Neuronal stem cell (in vitro differentiated cells): Measurements from ENCODE around the gene LIG1.

Experiments used
- DNase-seq: peaks from one replicate; pipeline ENCODE4 v3.0.0-alpha.2; 2013; ENCODE audit warnings: low spot score
- H2AFZ ChIP-seq: one replicate; pipeline ENCODE4 v1.6.1; 2013; ENCODE audit warnings: mild to moderate bottlenecking, low read length, inconsistent platforms
- H2AK5ac ChIP-seq: 2 replicates; pipeline ENCODE4 v1.6.1; 2013; ENCODE audit warnings: low read depth, mild to moderate bottlenecking, inconsistent platforms, low read length, moderate library complexity, mixed read lengths
- H2BK120ac ChIP-seq: 2 replicates; pipeline ENCODE4 v1.6.1; 2013; ENCODE audit warnings: low read depth, mild to moderate bottlenecking, inconsistent platforms, low read length, moderate library complexity, mixed read lengths
- H2BK12ac ChIP-seq: one replicate; pipeline ENCODE4 v1.6.1; 2013; ENCODE audit warnings: low read length, inconsistent platforms
- H2BK15ac ChIP-seq: 2 replicates; pipeline ENCODE4 v1.6.1; 2013; ENCODE audit warnings: mild to moderate bottlenecking, low read length, inconsistent platforms, mixed read lengths
- H2BK5ac ChIP-seq: one replicate; pipeline ENCODE4 v1.6.1; 2013; ENCODE audit warnings: inconsistent platforms, mild to moderate bottlenecking, low read length, moderate library complexity
- H3K14ac ChIP-seq: one replicate; pipeline ENCODE4 v1.6.1; 2013; ENCODE audit warnings: low read length, inconsistent platforms
- H3K18ac ChIP-seq: 2 replicates; pipeline ENCODE4 v1.6.1; 2013; ENCODE audit warnings: low read length, inconsistent platforms
- H3K23ac ChIP-seq: 2 replicates; pipeline ENCODE4 v1.6.1; 2013; ENCODE audit warnings: low read depth, mild to moderate bottlenecking, mixed read lengths, low read length, inconsistent platforms; ENCODE audit not compliant: poor library complexity
- H3K27ac ChIP-seq: replicated peaks from 3 replicates; pipeline ENCODE4 v1.5.1; 2013; ENCODE audit warnings: low read length, inconsistent platforms
- H3K27me3 ChIP-seq, 3 experiments: 2 replicates each; pipeline ENCODE4 v1.6.1; 2013; ENCODE audit warnings: low read length in 3 of 3, mild to moderate bottlenecking in 2 of 3, inconsistent platforms in 1 of 3, low read depth in 1 of 3, mixed read lengths in 1 of 3, moderate library complexity in 1 of 3; ENCODE audit not compliant: control insufficient read depth in 3 of 3, insufficient read depth in 3 of 3
- H3K36me3 ChIP-seq, 2 donors: replicated peaks in 1 of 2; 2 replicates each; pipeline ENCODE4 v1.6.1; 2013; ENCODE audit warnings: low read length in 2 of 2; ENCODE audit not compliant: control insufficient read depth in 2 of 2, insufficient read depth in 2 of 2
- H3K4ac ChIP-seq: 2 replicates; pipeline ENCODE4 v1.6.1; 2013; ENCODE audit warnings: inconsistent platforms, mild to moderate bottlenecking, low read length, moderate library complexity
- H3K4me1 ChIP-seq, 2 donors: 1 replicate in 1 of 2; 2 replicates in 1 of 2; pipeline ENCODE4 v1.6.1; 2013; ENCODE audit warnings: low read length in 2 of 2, low read depth in 1 of 2; ENCODE audit not compliant: control insufficient read depth in 2 of 2, insufficient read depth in 1 of 2
- H3K4me2 ChIP-seq: one replicate; pipeline ENCODE4 v1.6.1; 2013; ENCODE audit warnings: mild to moderate bottlenecking, low read length, inconsistent platforms; ENCODE audit not compliant: insufficient read depth, poor library complexity, severe bottlenecking
- H3K4me3 ChIP-seq, 2 donors: 2 replicates each; pipeline ENCODE4 v1.5.1; 2013; ENCODE audit warnings: low read length in 2 of 2, mild to moderate bottlenecking in 2 of 2, inconsistent platforms in 1 of 2, moderate library complexity in 1 of 2
- H3K79me1 ChIP-seq: one replicate; pipeline ENCODE4 v1.6.1; 2013; ENCODE audit warnings: low read depth, mild to moderate bottlenecking, inconsistent platforms, low read length, moderate library complexity
- H3K9ac ChIP-seq: one replicate; pipeline ENCODE4 v1.6.1; 2013; ENCODE audit warnings: mild to moderate bottlenecking, low read depth, low read length, inconsistent platforms; ENCODE audit not compliant: poor library complexity
- H3K9me3 ChIP-seq, 2 donors: replicated peaks in 1 of 2; 2 replicates each; pipeline versions ENCODE3 to v1.6.1; 2013; ENCODE audit warnings: low read length in 2 of 2, mild to moderate bottlenecking in 2 of 2, inconsistent platforms in 1 of 2, low read depth in 1 of 2, mixed read lengths in 1 of 2, moderate library complexity in 1 of 2; ENCODE audit not compliant: control insufficient read depth in 2 of 2, insufficient read depth in 1 of 2
- H4K8ac ChIP-seq: one replicate; pipeline ENCODE4 v1.6.1; 2013; ENCODE audit warnings: low read depth, mild to moderate bottlenecking, inconsistent platforms, low read length, moderate library complexity
- H4K91ac ChIP-seq: one replicate; pipeline ENCODE4 v1.6.1; 2013; ENCODE audit warnings: low read length, low read depth, mild to moderate bottlenecking, inconsistent platforms; ENCODE audit not compliant: poor library complexity
- WGBS, 2 donors: extraction: QIAGEN DNeasy Blood & Tissue Kit; methylation state at CpG; one replicate each; pipeline ENCODE4 v1.1.7; 2013; ENCODE audit warnings: missing lambda C conversion rate in 2 of 2, mixed read lengths in 1 of 2; ENCODE audit not compliant: insufficient read length in 2 of 2, insufficient replicate concordance in 1 of 2; ENCODE audit errors: extremely low coverage in 2 of 2; 5-methylcytosine and 5-hydroxymethylcytosine counted together

The LIG1 gene

DNA sequence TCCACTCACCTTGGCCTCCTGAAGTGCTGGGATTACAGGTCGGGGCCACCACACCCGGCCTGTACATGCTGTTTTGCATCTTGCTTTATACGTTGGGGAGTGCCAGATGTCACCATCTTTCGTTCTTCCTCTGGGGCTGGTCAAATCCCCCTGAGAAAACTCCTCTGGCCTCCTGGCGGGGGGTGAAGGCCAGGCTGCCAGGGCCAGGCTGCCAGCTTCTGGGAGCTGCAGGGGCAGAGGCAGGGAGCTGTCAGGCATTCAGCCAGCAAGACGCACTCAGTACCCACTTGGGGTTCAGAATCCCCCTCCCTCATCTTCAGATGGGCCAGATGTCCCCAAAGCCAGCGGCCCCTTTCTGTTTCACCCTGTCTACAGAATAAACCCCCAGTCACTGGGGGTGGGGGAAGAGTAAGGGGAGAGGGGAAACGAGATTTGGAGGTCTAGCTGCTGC, 16.4 kb upstream of the LIG1 start:
- no peak for DNase-seq
- no peak overlapping the region for H2BK12ac ChIP-seq
- H3K23ac ChIP-seq: no peak overlapping the region
- H3K9me3 ChIP-seq: peaks cover 8 to 23% of the 10 kb centered on the region in 2 donors
- no peak overlapping the region for H3K18ac ChIP-seq
- H4K8ac ChIP-seq: no peak overlapping the region
- H2BK5ac ChIP-seq: no peak overlapping the region
- no peak overlapping the region for H2BK15ac ChIP-seq
- no CpG with 5 or more reads among the region's 8 CpGs for WGBS, 2 donors
- H2AK5ac ChIP-seq: no peak overlapping the region
- H3K14ac ChIP-seq: no peak overlapping the region
- H3K4me2 ChIP-seq: no peak overlapping the region
- H2AFZ ChIP-seq: no peak overlapping the region
- H3K36me3 ChIP-seq: peaks cover 15 to 82% of the 10 kb centered on the region in 2 donors
- no peaks in the 10 kb centered on the region for H3K4me1 ChIP-seq
- H3K27ac ChIP-seq: no peak overlapping the region
- no peak overlapping the region for H3K4me3 ChIP-seq
- no peak overlapping the region for H4K91ac ChIP-seq
- H2BK120ac ChIP-seq: no peak overlapping the region
- no peaks in the 10 kb centered on the region for H3K27me3 ChIP-seq
- no peaks in the 10 kb centered on the region for H3K79me1 ChIP-seq
- no peak overlapping the region for H3K9ac ChIP-seq
- H3K4ac ChIP-seq: no peak overlapping the region

- no peak overlapping the region for H2BK120ac ChIP-seq
- no peak for DNase-seq
- H2BK15ac ChIP-seq: no peak overlapping the region
- H3K9ac ChIP-seq: no peak overlapping the region
- H2AK5ac ChIP-seq: no peak overlapping the region
- H3K4me2 ChIP-seq: no peak overlapping the region
- no peak overlapping the region for H3K23ac ChIP-seq
- H3K36me3 ChIP-seq: peaks cover 15 to 85% of the 10 kb centered on the region in 2 donors
- H3K18ac ChIP-seq: no peak overlapping the region
- no peak overlapping the region for H3K27ac ChIP-seq
- no peak overlapping the region for H2AFZ ChIP-seq
- H3K4ac ChIP-seq: no peak overlapping the region
- H2BK12ac ChIP-seq: no peak overlapping the region
- H3K79me1 ChIP-seq: no peaks in the 10 kb centered on the region
- H2BK5ac ChIP-seq: no peak overlapping the region
- H3K14ac ChIP-seq: no peak overlapping the region
- H3K4me1 ChIP-seq: no peaks in the 10 kb centered on the region
- H4K8ac ChIP-seq: no peak overlapping the region
- peaks cover 11 to 28% of the 10 kb centered on the region in 2 donors for H3K9me3 ChIP-seq
- H3K27me3 ChIP-seq: no peaks in the 10 kb centered on the region
- H4K91ac ChIP-seq: no peak overlapping the region
- no peak overlapping the region for H3K4me3 ChIP-seq
- WGBS, 2 donors: no CpG with 5 or more reads among the region's 5 CpGs
These were observed 15.9 kb upstream of the LIG1 start for GRCh38 chr19:48186015-48186414.

DNA sequence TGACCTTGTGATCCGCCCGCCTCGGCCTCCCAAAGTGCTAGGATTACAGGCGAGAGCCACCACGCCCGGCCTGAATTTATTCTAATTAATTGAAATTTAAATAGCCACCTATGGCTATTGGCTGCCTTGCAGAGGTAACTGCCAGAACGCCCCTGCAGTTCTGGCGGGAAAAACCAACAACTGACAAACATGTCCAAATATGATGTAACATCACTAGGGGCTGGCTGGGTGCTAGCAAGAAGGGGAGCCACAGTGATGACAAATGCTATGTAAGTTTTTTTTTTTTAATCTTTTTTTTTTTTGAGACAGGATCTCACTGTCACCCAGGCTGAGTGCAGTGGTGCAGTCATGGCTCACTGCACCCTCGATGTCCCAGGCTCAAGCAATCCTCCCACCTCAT, 13.2 kb upstream of the LIG1 start:
- no peak overlapping the region for H2AFZ ChIP-seq
- H3K27me3 ChIP-seq: no peaks in the 10 kb centered on the region
- no peaks in the 10 kb centered on the region for H3K79me1 ChIP-seq
- H2BK12ac ChIP-seq: no peak overlapping the region
- no peak overlapping the region for H3K18ac ChIP-seq
- H3K9me3 ChIP-seq: peaks cover 10 to 35% of the 10 kb centered on the region in 2 donors
- H3K9ac ChIP-seq: no peak overlapping the region
- H4K8ac ChIP-seq: no peak overlapping the region
- no peak overlapping the region for H2BK15ac ChIP-seq
- H3K14ac ChIP-seq: no peak overlapping the region
- H4K91ac ChIP-seq: no peak overlapping the region
- H2BK5ac ChIP-seq: no peak overlapping the region
- H2BK120ac ChIP-seq: no peak overlapping the region
- no peak overlapping the region for H3K4me3 ChIP-seq
- no peak for DNase-seq
- no peak overlapping the region for H3K4ac ChIP-seq
- peaks cover 18 to 76% of the 10 kb centered on the region in 2 donors for H3K36me3 ChIP-seq
- no peak overlapping the region for H3K27ac ChIP-seq
- no peaks in the 10 kb centered on the region for H3K4me1 ChIP-seq
- no peak overlapping the region for H3K4me2 ChIP-seq
- H2AK5ac ChIP-seq: no peak overlapping the region
- no peak overlapping the region for H3K23ac ChIP-seq
- no CpG with 5 or more reads among the region's 9 CpGs for WGBS, 2 donors

- Histone ChIP-seq H2AK5ac (no peak overlapping the region), H3K4me2 (no peak overlapping the region), H3K79me1 (no peaks in the 10 kb centered on the region), H2BK15ac (no peak overlapping the region), H3K9me3 (peaks cover 10 to 32% of the 10 kb centered on the region in 2 donors), H3K23ac (no peak overlapping the region), H3K18ac (no peak overlapping the region), H3K4me1 (no peaks in the 10 kb centered on the region), H2BK5ac (no peak overlapping the region), H3K4ac (no peak overlapping the region), H3K4me3 (no peak overlapping the region), H3K27ac (no peak overlapping the region), H2BK12ac (no peak overlapping the region), H3K9ac (no peak overlapping the region), H4K91ac (no peak overlapping the region), H4K8ac (peak overlapping the region; percentile 29), H3K36me3 (peaks cover 17 to 69% of the 10 kb centered on the region in 2 donors), H2AFZ (no peak overlapping the region), H3K14ac (no peak overlapping the region), H2BK120ac (no peak overlapping the region), H3K27me3 (no peaks in the 10 kb centered on the region)
- WGBS, 2 donors: no CpG with 5 or more reads among the region's 38 CpGs
- no peak for DNase-seq
These were observed 12.3 kb upstream of the LIG1 start for GRCh38 chr19:48182434-48182833.
